Epithelial cell of esophagus (primary cell): ENCODE data around the gene CACNG8.

Experiments used
- DNase-seq: peaks from one replicate; pipeline ENCODE4 v3.0.0; 2010; ENCODE audit warnings: low read depth
- H3K4me3 ChIP-seq: 2 replicates; pipeline ENCODE4 v1.5.1; 2011; ENCODE audit warnings: mild to moderate bottlenecking, low read length, control low read depth
- TF ChIP-seq, protein P1 (sequence below): IDR thresholded peaks from 2 replicates; pipeline ENCODE4 v1.5.1; 2011; ENCODE audit warnings: low read depth, mild to moderate bottlenecking, low read length, control low read depth, inconsistent platforms; ENCODE audit not compliant: insufficient read depth; ENCODE audit errors: missing control alignments

CACNG8 gene

GRCh38 chr19:53982611-53983010 lies 19.9 kb downstream of the CACNG8 start:
- H3K4me3 ChIP-seq = no peak overlapping the region
- TF ChIP-seq, protein P1, sequence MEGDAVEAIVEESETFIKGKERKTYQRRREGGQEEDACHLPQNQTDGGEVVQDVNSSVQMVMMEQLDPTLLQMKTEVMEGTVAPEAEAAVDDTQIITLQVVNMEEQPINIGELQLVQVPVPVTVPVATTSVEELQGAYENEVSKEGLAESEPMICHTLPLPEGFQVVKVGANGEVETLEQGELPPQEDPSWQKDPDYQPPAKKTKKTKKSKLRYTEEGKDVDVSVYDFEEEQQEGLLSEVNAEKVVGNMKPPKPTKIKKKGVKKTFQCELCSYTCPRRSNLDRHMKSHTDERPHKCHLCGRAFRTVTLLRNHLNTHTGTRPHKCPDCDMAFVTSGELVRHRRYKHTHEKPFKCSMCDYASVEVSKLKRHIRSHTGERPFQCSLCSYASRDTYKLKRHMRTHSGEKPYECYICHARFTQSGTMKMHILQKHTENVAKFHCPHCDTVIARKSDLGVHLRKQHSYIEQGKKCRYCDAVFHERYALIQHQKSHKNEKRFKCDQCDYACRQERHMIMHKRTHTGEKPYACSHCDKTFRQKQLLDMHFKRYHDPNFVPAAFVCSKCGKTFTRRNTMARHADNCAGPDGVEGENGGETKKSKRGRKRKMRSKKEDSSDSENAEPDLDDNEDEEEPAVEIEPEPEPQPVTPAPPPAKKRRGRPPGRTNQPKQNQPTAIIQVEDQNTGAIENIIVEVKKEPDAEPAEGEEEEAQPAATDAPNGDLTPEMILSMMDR = no peak
- DNase-seq = no peak

DNA sequence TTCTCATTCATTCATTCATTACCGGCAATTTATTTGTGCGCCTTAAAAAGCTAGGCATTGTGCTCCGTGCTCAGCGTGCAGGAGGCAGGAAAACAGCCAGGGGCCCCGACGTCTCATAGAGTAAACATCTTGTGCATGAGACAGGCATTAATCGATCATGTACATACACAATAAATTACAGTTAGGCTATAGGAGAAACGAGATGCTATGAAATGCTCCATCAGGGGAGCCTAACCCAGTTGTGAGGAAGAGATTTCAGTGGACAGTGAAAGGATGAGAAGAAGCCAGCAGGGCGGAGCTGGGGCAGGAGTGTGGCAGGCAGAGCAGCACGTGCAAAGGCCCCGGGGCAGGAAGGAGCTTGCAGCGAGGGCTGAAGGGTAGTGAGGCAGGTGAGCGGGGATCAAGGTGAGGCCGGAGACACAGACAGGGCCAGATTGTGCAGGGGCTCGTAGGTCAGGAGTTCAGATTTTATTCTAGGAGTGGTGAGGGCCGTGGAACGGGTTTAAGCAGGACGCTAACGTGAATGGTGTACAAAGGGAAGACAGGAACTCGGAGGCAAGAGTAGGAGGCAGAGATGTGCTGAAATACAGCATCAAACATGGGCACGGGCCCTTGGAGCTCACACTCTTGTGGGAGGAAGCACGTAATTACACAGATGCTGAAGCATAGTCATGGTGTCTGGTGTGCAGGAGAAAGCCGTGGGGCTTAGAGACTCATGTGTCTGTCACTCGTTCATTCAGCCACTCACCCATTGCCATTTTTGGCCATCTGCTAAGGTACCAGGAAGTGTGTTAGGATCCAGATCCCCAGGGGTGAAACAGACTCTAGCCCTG lies 20.9 kb downstream of the CACNG8 start:
- DNase-seq = no peak
- TF ChIP-seq, protein P1 = no peak
- no peak overlapping the region for H3K4me3 ChIP-seq

- no peak for DNase-seq
- TF ChIP-seq, protein P1 = no peak
- no peak overlapping the region for H3K4me3 ChIP-seq
Observed at GRCh38 chr19:53985863-53986262, 23.1 kb downstream of the CACNG8 start.

GRCh38 chr19:53988981-53989380 lies 26.2 kb downstream of the CACNG8 start:
- H3K4me3 ChIP-seq = no peak overlapping the region
- TF ChIP-seq, protein P1 = no peak

GRCh38 chr19:53989600-53990533 lies 27.1 kb downstream of the CACNG8 start:
- no peak for DNase-seq
- TF ChIP-seq, protein P1 = no peak
- H3K4me3 ChIP-seq = no peak overlapping the region

More at GRCh38 chr19:53988981-53989380, 26.2 kb downstream of the CACNG8 start:
- no peak for DNase-seq

DNA sequence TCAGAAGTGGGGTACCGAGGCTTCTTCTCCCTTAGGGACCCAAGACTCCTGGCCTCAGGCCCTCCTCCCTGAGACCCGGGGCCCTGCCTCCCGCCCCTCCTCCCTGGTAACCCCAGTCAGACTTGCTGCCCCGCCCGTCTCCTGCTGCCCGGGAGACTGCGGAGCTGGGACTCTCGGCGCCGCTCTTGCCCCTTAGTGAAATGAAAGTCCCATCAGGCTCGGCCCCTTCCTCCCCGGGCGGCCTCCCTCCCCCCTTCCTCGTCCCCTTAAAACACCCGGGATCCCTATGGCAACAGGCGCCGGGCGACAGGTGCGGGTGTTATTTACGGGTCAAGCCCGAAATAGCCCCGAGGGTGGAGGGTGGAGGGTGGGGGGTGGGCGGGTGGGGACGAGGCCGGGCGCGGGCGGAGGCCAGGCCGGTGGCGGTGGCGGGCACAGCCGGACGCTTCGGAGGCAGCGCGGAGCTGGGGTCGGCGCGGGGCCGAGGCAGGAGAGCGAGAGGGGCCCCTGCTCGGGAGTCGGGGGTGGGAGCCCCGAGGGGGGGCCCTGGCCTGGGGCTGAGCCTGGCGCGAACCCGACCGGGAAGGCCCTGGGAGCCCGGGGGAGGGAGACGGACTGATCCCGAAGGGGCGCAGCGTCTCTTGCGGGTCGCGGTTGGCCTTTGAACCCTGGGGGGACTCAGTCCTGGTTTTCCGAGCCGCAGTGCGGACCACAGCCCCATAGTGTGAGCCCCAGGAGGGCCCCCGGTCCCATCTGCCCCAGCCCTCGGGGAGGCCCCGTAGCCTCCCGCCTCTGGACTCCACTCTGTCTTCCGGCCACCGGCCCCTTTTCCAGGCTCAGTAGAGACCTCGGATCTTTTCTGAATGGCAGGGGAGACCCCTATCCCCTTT lies 28.7 kb downstream of the CACNG8 start, which contains the start of gene CACNG6:
Gene CACNG6 (plus strand): TSS at position 414 of the 890 bp plus-strand sequence. CDS start 1,241 bp downstream, outside the sequence.
- TF ChIP-seq, protein P1 = no peak
- H3K4me3 ChIP-seq = no peak within 1 kb of the TSS
- DNase-seq = no peak
